GM12878 (cell line): ENCODE data around the gene SCN4A. TPM values are rescaled to one million over a fixed set of nuclear protein-coding genes. Genes with fewer than 3 reads are reported as not detected.

Source experiments
- ASH2L ChIP-seq: fragments of 300-600, 200-600 bp; sonication (generic); IDR thresholded peaks from 2 replicates; pipeline ENCODE4 v1.6.1; 2017; ENCODE audit warnings: low read depth, mild to moderate bottlenecking, borderline replicate concordance
- BACH1 ChIP-seq: fragments of 450-650 bp; IDR thresholded peaks from 2 replicates; pipeline ENCODE4 v1.6.1; 2017; ENCODE audit warnings: mild to moderate bottlenecking, borderline replicate concordance
- CREM ChIP-seq: IDR thresholded peaks from 2 replicates; pipeline ENCODE4 v1.6.1; 2014; ENCODE audit warnings: antibody characterized with exemption, low read depth
- SP1 ChIP-seq: IDR thresholded peaks from one replicate; pipeline ENCODE4 v1.6.1; 2011; ENCODE audit warnings: low read depth, low read length
- polyA plus RNA-seq, 11 experiments: library from polyadenylated mRNA; depleted of rRNA in 4 of 11; unstranded in 6 of 11; stranded (reverse) in 5 of 11; fragments of >200 nt; fragmentation: Nextera tagmentation in 4 of 11; fragmentation: Illumina TruSeq in 1 of 11; extraction: Ambion mirVana in 4 of 11; extraction: Trizol in 1 of 11; gene quantifications; 1 replicate in 1 of 11; 2 replicates in 10 of 11; pipeline versions ENCODE4 v1.2.1 to v1.2.3, GENCODE V29; 2011 to 2016; ENCODE audit warnings: inconsistent platforms in 2 of 11, missing spikeins in 2 of 11, low read depth in 1 of 11
- total RNA-seq, 4 experiments: library from RNA; depleted of rRNA in 3 of 4; stranded (reverse); fragments of >200 nt in 3 of 4; fragmentation: Illumina TruSeq in 1 of 4; extraction: Trizol in 1 of 4; gene quantifications; 2 replicates each; pipeline versions ENCODE4 v1.2.1 to v1.2.3, GENCODE V29; 2013 to 2021
- TF ChIP-seq, protein P1 (sequence below): fragments of 450-650 bp; IDR thresholded peaks from 2 replicates; pipeline ENCODE4 v1.6.1; 2016; ENCODE audit warnings: mild to moderate bottlenecking, moderate library complexity, borderline replicate concordance

Gene SCN4A
- total and polyA plus RNA-seq, 10 of the 15 experiments (the other 5 are each of a cell fraction or from before 2014, with no cell fraction given): under 0.01 to 0.15 (median 0.07) TPM; not detected in 4

DNA sequence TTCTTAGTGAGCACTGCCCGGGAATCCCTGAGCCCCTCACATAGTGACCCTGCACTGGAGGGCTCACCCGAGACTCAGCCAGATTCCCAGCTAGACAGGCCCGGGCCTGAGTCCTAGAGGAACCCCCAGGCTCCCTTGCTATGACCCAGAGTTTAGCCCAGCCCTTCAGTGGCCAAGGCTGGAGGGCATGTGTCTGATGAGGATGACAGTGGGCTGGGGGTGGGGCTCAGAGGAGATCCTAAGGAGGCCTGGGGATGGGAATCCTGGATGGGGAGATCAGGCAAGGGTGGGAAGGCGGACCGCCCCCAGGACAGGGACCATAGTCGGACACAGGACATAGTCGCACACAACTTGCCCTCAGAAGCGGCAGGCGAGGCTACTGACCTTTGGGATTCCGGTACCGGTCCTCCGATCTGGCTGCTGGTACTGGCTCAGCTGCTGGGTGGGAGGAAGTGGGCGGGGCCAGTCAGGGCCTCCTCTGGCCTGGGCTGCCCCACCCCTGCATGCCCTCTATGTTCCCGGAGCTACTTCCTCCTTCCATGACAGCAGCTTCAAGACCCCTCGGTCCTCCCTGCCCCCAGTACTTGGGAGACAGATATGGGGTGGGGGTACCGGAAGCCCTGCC is 41.7 kb downstream of the SCN4A start (continued):
- TF ChIP-seq CREM (no peak), ASH2L (no peak), SP1 (no peak), BACH1 (no peak)
- TF ChIP-seq, protein P1, sequence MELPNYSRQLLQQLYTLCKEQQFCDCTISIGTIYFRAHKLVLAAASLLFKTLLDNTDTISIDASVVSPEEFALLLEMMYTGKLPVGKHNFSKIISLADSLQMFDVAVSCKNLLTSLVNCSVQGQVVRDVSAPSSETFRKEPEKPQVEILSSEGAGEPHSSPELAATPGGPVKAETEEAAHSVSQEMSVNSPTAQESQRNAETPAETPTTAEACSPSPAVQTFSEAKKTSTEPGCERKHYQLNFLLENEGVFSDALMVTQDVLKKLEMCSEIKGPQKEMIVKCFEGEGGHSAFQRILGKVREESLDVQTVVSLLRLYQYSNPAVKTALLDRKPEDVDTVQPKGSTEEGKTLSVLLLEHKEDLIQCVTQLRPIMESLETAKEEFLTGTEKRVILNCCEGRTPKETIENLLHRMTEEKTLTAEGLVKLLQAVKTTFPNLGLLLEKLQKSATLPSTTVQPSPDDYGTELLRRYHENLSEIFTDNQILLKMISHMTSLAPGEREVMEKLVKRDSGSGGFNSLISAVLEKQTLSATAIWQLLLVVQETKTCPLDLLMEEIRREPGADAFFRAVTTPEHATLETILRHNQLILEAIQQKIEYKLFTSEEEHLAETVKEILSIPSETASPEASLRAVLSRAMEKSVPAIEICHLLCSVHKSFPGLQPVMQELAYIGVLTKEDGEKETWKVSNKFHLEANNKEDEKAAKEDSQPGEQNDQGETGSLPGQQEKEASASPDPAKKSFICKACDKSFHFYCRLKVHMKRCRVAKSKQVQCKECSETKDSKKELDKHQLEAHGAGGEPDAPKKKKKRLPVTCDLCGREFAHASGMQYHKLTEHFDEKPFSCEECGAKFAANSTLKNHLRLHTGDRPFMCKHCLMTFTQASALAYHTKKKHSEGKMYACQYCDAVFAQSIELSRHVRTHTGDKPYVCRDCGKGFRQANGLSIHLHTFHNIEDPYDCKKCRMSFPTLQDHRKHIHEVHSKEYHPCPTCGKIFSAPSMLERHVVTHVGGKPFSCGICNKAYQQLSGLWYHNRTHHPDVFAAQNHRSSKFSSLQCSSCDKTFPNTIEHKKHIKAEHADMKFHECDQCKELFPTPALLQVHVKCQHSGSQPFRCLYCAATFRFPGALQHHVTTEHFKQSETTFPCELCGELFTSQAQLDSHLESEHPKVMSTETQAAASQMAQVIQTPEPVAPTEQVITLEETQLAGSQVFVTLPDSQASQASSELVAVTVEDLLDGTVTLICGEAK: no peak
